ENCODE data around the gene RELN. TPM values are rescaled to one million over a fixed set of nuclear protein-coding genes. Genes with fewer than 3 reads are reported as not detected.
"Not testable (repeated sequence)": the region's sequence is repeated elsewhere in the genome, so short reads cannot be mapped to it uniquely, and the experiment has no call there.

Gene RELN
- total RNA-seq, 2 donors from 2014 or later: not detected

GRCh38 chr7:103793614-103794013, 195.8 kb downstream of the RELN start:
- H3K4me3 Mint-ChIP-seq: no peak overlapping the region
- no peaks in the 10 kb centered on the region for H3K27me3 Mint-ChIP-seq
- H3K27ac Mint-ChIP-seq: no peak overlapping the region
- no peaks in the 10 kb centered on the region for H3K4me1 Mint-ChIP-seq
- no peak for DNase-seq
- no peaks in the 10 kb centered on the region for H3K9me3 ChIP-seq (ENCODE audit: control insufficient read depth, low read length, poor library complexity, severe bottlenecking)
- ATAC-seq: no peak
- no peaks in the 10 kb centered on the region for H3K36me3 Mint-ChIP-seq (ENCODE audit: low read depth)

GRCh38 chr7:103791894-103792293, 197.6 kb downstream of the RELN start:
- Mint-ChIP-seq H3K27ac (no peak overlapping the region), H3K4me1 (no peaks in the 10 kb centered on the region), H3K27me3 (no peaks in the 10 kb centered on the region), H3K4me3 (no peak overlapping the region), H3K36me3 (ENCODE audit: low read depth) (no peaks in the 10 kb centered on the region)
- H3K9me3 ChIP-seq (ENCODE audit: control insufficient read depth, low read length, poor library complexity, severe bottlenecking): no peaks in the 10 kb centered on the region
- ATAC-seq: no peak
- DNase-seq: no peak

- not testable (repeated sequence) for H3K27me3 Mint-ChIP-seq; H3K36me3 Mint-ChIP-seq (ENCODE audit: low read depth); H3K9me3 ChIP-seq (ENCODE audit: control insufficient read depth, low read length, poor library complexity, severe bottlenecking); H3K4me3 Mint-ChIP-seq; H3K4me1 Mint-ChIP-seq; H3K27ac Mint-ChIP-seq; ATAC-seq; DNase-seq
These were observed 202.4 kb downstream of the RELN start for GRCh38 chr7:103787041-103787440.

- ATAC-seq: no peak
- H3K9me3 ChIP-seq (ENCODE audit: control insufficient read depth, low read length, poor library complexity, severe bottlenecking): no peaks in the 10 kb centered on the region
- no peak overlapping the region for H3K27ac Mint-ChIP-seq
- no peaks in the 10 kb centered on the region for H3K27me3 Mint-ChIP-seq
- H3K4me1 Mint-ChIP-seq: no peaks in the 10 kb centered on the region
- no peak for DNase-seq
- H3K36me3 Mint-ChIP-seq (ENCODE audit: low read depth): no peaks in the 10 kb centered on the region
- H3K4me3 Mint-ChIP-seq: no peak overlapping the region
These were observed 204.7 kb downstream of the RELN start for GRCh38 chr7:103784646-103785286.

- Mint-ChIP-seq H3K27me3 (no peaks in the 10 kb centered on the region), H3K4me3 (no peak overlapping the region)
- no peak for ATAC-seq
These were observed 208.0 kb downstream of the RELN start for GRCh38 chr7:103781409-103781808.

GRCh38 chr7:103780561-103780960, 208.9 kb downstream of the RELN start:
- H3K4me1 Mint-ChIP-seq; H3K4me3 Mint-ChIP-seq; ATAC-seq; H3K36me3 Mint-ChIP-seq (ENCODE audit: low read depth); H3K27me3 Mint-ChIP-seq; H3K9me3 ChIP-seq (ENCODE audit: control insufficient read depth, low read length, poor library complexity, severe bottlenecking); DNase-seq; H3K27ac Mint-ChIP-seq: not testable (repeated sequence)

More at GRCh38 chr7:103781409-103781808, 208.0 kb downstream of the RELN start:
- H3K9me3 ChIP-seq (ENCODE audit: control insufficient read depth, low read length, poor library complexity, severe bottlenecking): no peaks in the 10 kb centered on the region
- Mint-ChIP-seq H3K36me3 (ENCODE audit: low read depth) (no peaks in the 10 kb centered on the region), H3K4me1 (no peaks in the 10 kb centered on the region), H3K27ac (no peak overlapping the region)
- no peak for DNase-seq

- no peaks in the 10 kb centered on the region for H3K36me3 Mint-ChIP-seq (ENCODE audit: low read depth)
- no peaks in the 10 kb centered on the region for H3K9me3 ChIP-seq (ENCODE audit: control insufficient read depth, low read length, poor library complexity, severe bottlenecking)
- H3K4me1 Mint-ChIP-seq: no peaks in the 10 kb centered on the region
- H3K4me3 Mint-ChIP-seq: no peak overlapping the region
- DNase-seq: no peak
- ATAC-seq: no peak
- H3K27ac Mint-ChIP-seq: no peak overlapping the region
- H3K27me3 Mint-ChIP-seq: peaks cover 4% of the 10 kb centered on the region
These were observed 212.0 kb downstream of the RELN start for GRCh38 chr7:103777440-103777839.

- Mint-ChIP-seq H3K36me3 (ENCODE audit: low read depth) (no peaks in the 10 kb centered on the region), H3K4me1 (no peaks in the 10 kb centered on the region), H3K27ac (no peak overlapping the region), H3K27me3 (peaks cover 5% of the 10 kb centered on the region), H3K4me3 (no peak overlapping the region)
- ATAC-seq (no peak), DNase-seq (no peak)
- no peaks in the 10 kb centered on the region for H3K9me3 ChIP-seq (ENCODE audit: control insufficient read depth, low read length, poor library complexity, severe bottlenecking)
These were observed 215.7 kb downstream of the RELN start for GRCh38 chr7:103773726-103774125.

- H3K27ac Mint-ChIP-seq: no peak overlapping the region
- H3K27me3 Mint-ChIP-seq: peaks cover 5% of the 10 kb centered on the region
- no peaks in the 10 kb centered on the region for H3K36me3 Mint-ChIP-seq (ENCODE audit: low read depth)
- ATAC-seq (no peak), DNase-seq (no peak)
- H3K4me3 Mint-ChIP-seq: no peak overlapping the region
- no peaks in the 10 kb centered on the region for H3K9me3 ChIP-seq (ENCODE audit: control insufficient read depth, low read length, poor library complexity, severe bottlenecking)
- no peaks in the 10 kb centered on the region for H3K4me1 Mint-ChIP-seq
These were observed 217.2 kb downstream of the RELN start for GRCh38 chr7:103772171-103772773.

GRCh38 chr7:103771294-103771693, 218.2 kb downstream of the RELN start:
- Mint-ChIP-seq H3K36me3 (ENCODE audit: low read depth) (no peaks in the 10 kb centered on the region), H3K27ac (no peak overlapping the region), H3K4me3 (no peak overlapping the region), H3K4me1 (no peaks in the 10 kb centered on the region), H3K27me3 (peaks cover 5% of the 10 kb centered on the region)
- H3K9me3 ChIP-seq (ENCODE audit: control insufficient read depth, low read length, poor library complexity, severe bottlenecking): no peaks in the 10 kb centered on the region
- no peak for DNase-seq
- no peak for ATAC-seq

- H3K36me3 Mint-ChIP-seq (ENCODE audit: low read depth): no peaks in the 10 kb centered on the region
- no peaks in the 10 kb centered on the region for H3K4me1 Mint-ChIP-seq
- H3K4me3 Mint-ChIP-seq: no peak overlapping the region
- DNase-seq (no peak), ATAC-seq (no peak)
- no peak overlapping the region for H3K27ac Mint-ChIP-seq
- H3K27me3 Mint-ChIP-seq: peaks cover 11% of the 10 kb centered on the region
- no peaks in the 10 kb centered on the region for H3K9me3 ChIP-seq (ENCODE audit: control insufficient read depth, low read length, poor library complexity, severe bottlenecking)
These were observed 222.8 kb downstream of the RELN start for GRCh38 chr7:103766660-103767059.

GRCh38 chr7:103765901-103766300, 223.6 kb downstream of the RELN start:
- Mint-ChIP-seq H3K4me3 (no peak overlapping the region), H3K36me3 (ENCODE audit: low read depth) (no peaks in the 10 kb centered on the region), H3K27me3 (peaks cover 14% of the 10 kb centered on the region), H3K4me1 (no peaks in the 10 kb centered on the region), H3K27ac (no peak overlapping the region)
- no peaks in the 10 kb centered on the region for H3K9me3 ChIP-seq (ENCODE audit: control insufficient read depth, low read length, poor library complexity, severe bottlenecking)
- ATAC-seq (no peak), DNase-seq (no peak)

- H3K36me3 Mint-ChIP-seq (ENCODE audit: low read depth): no peaks in the 10 kb centered on the region
- ATAC-seq (no peak), DNase-seq (no peak)
- H3K9me3 ChIP-seq (ENCODE audit: control insufficient read depth, low read length, poor library complexity, severe bottlenecking): no peaks in the 10 kb centered on the region
- no peaks in the 10 kb centered on the region for H3K4me1 Mint-ChIP-seq
- H3K4me3 Mint-ChIP-seq: no peak overlapping the region
- peaks cover 14% of the 10 kb centered on the region for H3K27me3 Mint-ChIP-seq
- no peak overlapping the region for H3K27ac Mint-ChIP-seq
These were observed 224.6 kb downstream of the RELN start for GRCh38 chr7:103764901-103765300.

GRCh38 chr7:103762877-103763276, 226.6 kb downstream of the RELN start:
- no peaks in the 10 kb centered on the region for H3K4me1 Mint-ChIP-seq
- ATAC-seq (no peak), DNase-seq (no peak)
- peaks cover 14% of the 10 kb centered on the region for H3K27me3 Mint-ChIP-seq
- H3K9me3 ChIP-seq (ENCODE audit: control insufficient read depth, low read length, poor library complexity, severe bottlenecking): no peaks in the 10 kb centered on the region
- H3K4me3 Mint-ChIP-seq: no peak overlapping the region
- no peak overlapping the region for H3K27ac Mint-ChIP-seq
- no peaks in the 10 kb centered on the region for H3K36me3 Mint-ChIP-seq (ENCODE audit: low read depth)

Data from T-helper 17 cell (primary cell).